Caco-2 (cell line): Measurements from ENCODE around the gene GOLGA8R. TPM values are rescaled to one million over a fixed set of nuclear protein-coding genes. Genes with fewer than 3 reads are reported as not detected.
"Not testable (repeated sequence)": the region's sequence is repeated elsewhere in the genome, so short reads cannot be mapped to it uniquely, and the experiment has no call there.

Experiments
- BruUV-seq: library from RNA; stranded (reverse); fragments of 400-500 nt; replicated peaks from 2 replicates; lab custom pipeline; 2021; lab: Mats Ljungman, UMichigan
- CTCF ChIA-PET: fragments of 300-600 bp; sonication (Branson Sonifier 250); formaldehyde crosslinking; loops from one replicate; lab custom pipeline; 2022; ENCODE audit warnings: antibody characterized with exemption; lab: Charles Lee
- POLR2A ChIA-PET: fragments of 300-600 bp; sonication (Branson Sonifier 250); formaldehyde crosslinking; loops from one replicate; lab custom pipeline; 2022; ENCODE audit warnings: antibody characterized with exemption; lab: Charles Lee
- DNase-seq, 2 experiments: peaks; one replicate each; pipeline versions ENCODE4 v3.0.0 to v3.0.0-alpha.2; 2020 to 2022
- H3K27me3 ChIP-seq: replicated peaks from 2 replicates; pipeline ENCODE4 v1.6.0; 2011; ENCODE audit warnings: low read length; ENCODE audit not compliant: control insufficient read depth, insufficient read depth
- H3K36me3 ChIP-seq: 2 replicates; pipeline ENCODE4 v1.5.1; 2011; ENCODE audit warnings: low read length; ENCODE audit not compliant: control insufficient read depth, insufficient read depth
- H3K4me1 ChIP-seq: fragments of 250-450 bp; sonication (Bioruptor Pico); 2 replicates; pipeline ENCODE4 v1.5.1; 2020; ENCODE audit warnings: mild to moderate bottlenecking
- H3K4me3 ChIP-seq: 2 replicates; pipeline ENCODE4 v1.5.1; 2011; ENCODE audit warnings: low read depth, mild to moderate bottlenecking, control low read depth, low read length
- H3K9me3 ChIP-seq: fragments of 250-450 bp; sonication (Bioruptor Pico); 2 replicates; pipeline ENCODE4 v1.5.1; 2020; ENCODE audit warnings: mild to moderate bottlenecking, moderate library complexity
- H3K27ac Mint-ChIP-seq: one replicate; pipeline ENCODE4 v1.8.0; 2022; ENCODE audit warnings: mixed read lengths; ENCODE audit not compliant: unreplicated experiment
- H3K27me3 Mint-ChIP-seq: one replicate; pipeline ENCODE4 v1.8.0; 2022; ENCODE audit warnings: mixed read lengths; ENCODE audit not compliant: insufficient read depth, unreplicated experiment
- H3K36me3 Mint-ChIP-seq: one replicate; pipeline ENCODE4 v1.8.0; 2022; ENCODE audit warnings: mild to moderate bottlenecking, mixed read lengths; ENCODE audit not compliant: insufficient read depth, unreplicated experiment
- H3K4me1 Mint-ChIP-seq: one replicate; pipeline ENCODE4 v1.8.0; 2022; ENCODE audit warnings: low read depth, mixed read lengths; ENCODE audit not compliant: unreplicated experiment
- H3K4me3 Mint-ChIP-seq: one replicate; pipeline ENCODE4 v1.8.0; 2022; ENCODE audit warnings: mild to moderate bottlenecking, moderate library complexity, mixed read lengths; ENCODE audit not compliant: unreplicated experiment
- H3K9me3 Mint-ChIP-seq: one replicate; pipeline ENCODE4 v1.8.0; 2022; ENCODE audit warnings: mixed read lengths; ENCODE audit not compliant: unreplicated experiment
- intact Hi-C: fragments of 100-400 bp; cut with micrococcal nuclease; formaldehyde crosslinking; loops from one replicate; pipeline ENCODE4 v1.10.0; 2022; ENCODE audit not compliant: unreplicated experiment
- total RNA-seq: library from RNA; stranded (reverse); gene quantifications from 2 replicates; pipeline ENCODE4 v1.2.3, GENCODE V29; 2022

GOLGA8R gene
- total RNA-seq, 1 experiment from 2014 or later: not detected

DNA sequence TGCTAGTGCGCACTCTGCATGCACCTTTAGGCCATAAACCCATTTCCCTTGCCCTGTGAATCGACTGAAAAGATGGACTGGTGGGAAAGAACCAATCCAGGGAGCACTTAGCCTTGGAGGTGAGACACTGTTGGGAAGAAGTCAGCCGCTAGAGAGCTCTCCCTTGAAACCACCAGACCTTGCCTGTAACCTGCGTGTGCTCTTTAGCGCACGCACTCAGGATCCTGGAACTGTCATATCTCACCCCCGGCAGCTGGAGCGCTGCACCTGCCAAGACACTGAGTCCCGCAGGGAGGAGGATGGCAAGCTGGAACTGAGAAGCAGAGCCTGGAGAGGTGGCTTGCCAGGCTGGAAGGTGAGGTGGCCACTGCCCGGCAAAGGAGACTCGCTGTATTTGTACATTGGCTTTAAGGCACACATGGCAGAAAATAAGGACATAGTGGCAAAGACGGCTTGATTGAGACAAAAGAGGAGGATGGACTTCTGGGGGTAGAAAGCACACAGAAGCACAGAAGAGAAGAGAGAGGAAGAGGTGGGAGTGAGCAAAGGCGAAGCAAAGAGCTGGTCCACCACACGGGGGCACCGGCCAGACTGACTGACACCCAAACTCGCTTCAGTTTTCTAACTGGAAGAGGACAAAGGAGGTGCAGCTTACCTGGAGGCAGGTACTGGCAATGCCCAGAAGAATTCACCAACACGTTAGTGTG, 37.5 kb downstream of the GOLGA8R start:
- POLR2A ChIA-PET, intact Hi-C loops, H3K27me3 ChIP-seq, H3K27me3 Mint-ChIP-seq, H3K36me3 Mint-ChIP-seq, H3K27ac Mint-ChIP-seq, H3K36me3 ChIP-seq, DNase-seq, BruUV-seq, H3K4me1 Mint-ChIP-seq, CTCF ChIA-PET, H3K4me1 ChIP-seq, H3K9me3 ChIP-seq, H3K4me3 ChIP-seq, H3K4me3 Mint-ChIP-seq, H3K9me3 Mint-ChIP-seq: not testable (repeated sequence)

- BruUV-seq, H3K4me3 Mint-ChIP-seq, H3K27me3 ChIP-seq, CTCF ChIA-PET, H3K4me3 ChIP-seq, intact Hi-C loops, H3K4me1 Mint-ChIP-seq, H3K9me3 ChIP-seq, H3K4me1 ChIP-seq, H3K36me3 Mint-ChIP-seq, POLR2A ChIA-PET, H3K36me3 ChIP-seq, H3K9me3 Mint-ChIP-seq, DNase-seq, H3K27ac Mint-ChIP-seq, H3K27me3 Mint-ChIP-seq: not testable (repeated sequence)
Measured at GRCh38 chr15:30375872-30376271, 38.2 kb downstream of the GOLGA8R start.

DNA sequence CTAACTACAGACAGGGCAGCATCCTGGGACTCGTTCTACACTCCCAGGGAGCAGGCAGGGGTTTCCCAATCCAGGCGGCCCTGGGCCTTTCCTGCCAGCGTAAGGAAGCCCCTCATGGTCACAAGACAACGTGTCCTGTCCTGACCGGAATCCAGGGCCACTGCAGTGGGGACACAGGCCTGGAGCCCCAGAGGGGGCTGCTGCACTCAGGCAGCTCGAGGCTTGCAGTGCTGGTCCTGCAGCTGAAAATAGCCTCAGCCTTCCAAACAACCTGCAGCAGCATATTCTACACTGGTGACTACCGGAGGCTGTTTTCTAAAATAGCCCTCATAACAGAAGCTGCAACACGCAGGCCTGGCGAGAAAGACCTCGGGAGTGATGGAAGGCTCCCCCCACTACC, 39.2 kb downstream of the GOLGA8R start:
- H3K4me1 Mint-ChIP-seq, CTCF ChIA-PET, BruUV-seq, H3K4me3 ChIP-seq, H3K27me3 ChIP-seq, H3K9me3 ChIP-seq, H3K4me3 Mint-ChIP-seq, POLR2A ChIA-PET, DNase-seq, H3K9me3 Mint-ChIP-seq, H3K27ac Mint-ChIP-seq, H3K36me3 ChIP-seq, intact Hi-C loops, H3K36me3 Mint-ChIP-seq, H3K4me1 ChIP-seq, H3K27me3 Mint-ChIP-seq: not testable (repeated sequence)

DNA sequence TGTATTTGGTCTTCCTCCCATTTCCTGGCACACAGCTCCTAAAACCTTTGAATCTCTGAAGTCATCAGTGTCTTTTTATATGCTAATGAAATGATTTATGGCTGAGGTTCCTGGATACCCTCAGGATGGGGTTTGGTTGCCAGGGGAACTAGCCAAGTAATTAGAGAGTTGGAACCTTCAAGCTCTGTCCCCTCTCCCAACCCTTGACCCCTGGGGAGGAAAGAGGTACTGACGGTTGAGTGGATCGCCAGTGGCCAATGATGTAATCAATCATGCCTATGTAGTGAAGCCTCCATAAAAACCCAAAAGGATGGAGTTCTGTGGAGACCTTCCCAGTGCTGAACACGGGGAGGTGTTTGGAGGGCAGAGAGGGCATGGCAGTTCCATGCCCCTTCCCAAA, 45.8 kb downstream of the GOLGA8R start:
- H3K36me3 Mint-ChIP-seq, H3K4me1 Mint-ChIP-seq, CTCF ChIA-PET, H3K4me3 Mint-ChIP-seq, intact Hi-C loops, H3K27ac Mint-ChIP-seq, BruUV-seq, H3K27me3 Mint-ChIP-seq, H3K36me3 ChIP-seq, POLR2A ChIA-PET, H3K4me1 ChIP-seq, H3K9me3 ChIP-seq, H3K4me3 ChIP-seq, DNase-seq, H3K9me3 Mint-ChIP-seq, H3K27me3 ChIP-seq: not testable (repeated sequence)

- BruUV-seq, CTCF ChIA-PET, intact Hi-C loops, H3K27me3 ChIP-seq, H3K4me3 Mint-ChIP-seq, H3K4me1 Mint-ChIP-seq, H3K4me1 ChIP-seq, H3K36me3 Mint-ChIP-seq, H3K9me3 Mint-ChIP-seq, H3K4me3 ChIP-seq, H3K36me3 ChIP-seq, H3K27ac Mint-ChIP-seq, H3K9me3 ChIP-seq, POLR2A ChIA-PET, DNase-seq, H3K27me3 Mint-ChIP-seq: not testable (repeated sequence)
Measured at GRCh38 chr15:30367246-30367645, 46.8 kb downstream of the GOLGA8R start.

GRCh38 chr15:30361404-30361803, 52.7 kb downstream of the GOLGA8R start:
- CTCF ChIA-PET: not testable (repeated sequence)

DNA sequence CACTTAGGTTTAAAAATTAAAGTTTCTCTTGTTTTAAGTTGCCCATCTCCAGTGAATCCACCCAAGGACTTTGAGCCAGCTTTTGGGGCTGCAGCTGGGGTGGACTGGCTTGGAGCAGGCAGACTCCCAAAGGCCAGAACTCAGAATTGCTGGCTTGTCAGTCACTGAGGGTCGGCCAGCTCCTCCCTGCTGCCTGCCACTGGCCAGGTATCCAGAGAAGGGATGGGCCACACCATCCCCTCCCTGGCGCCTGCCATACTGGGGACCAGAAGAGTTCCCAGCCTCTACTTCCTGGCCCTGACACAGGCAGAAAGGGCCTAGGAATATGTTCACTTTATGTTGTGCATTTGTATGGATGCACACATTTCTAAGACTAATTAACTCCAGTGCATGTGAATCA, 53.1 kb downstream of the GOLGA8R start:
- H3K4me3 ChIP-seq, CTCF ChIA-PET, H3K9me3 Mint-ChIP-seq, H3K36me3 ChIP-seq, POLR2A ChIA-PET, DNase-seq, H3K36me3 Mint-ChIP-seq, H3K27ac Mint-ChIP-seq, BruUV-seq, H3K27me3 Mint-ChIP-seq, H3K4me1 Mint-ChIP-seq, H3K27me3 ChIP-seq, intact Hi-C loops, H3K4me3 Mint-ChIP-seq, H3K9me3 ChIP-seq, H3K4me1 ChIP-seq: not testable (repeated sequence)

More at GRCh38 chr15:30361404-30361803, 52.7 kb downstream of the GOLGA8R start:
- H3K27me3 Mint-ChIP-seq, H3K4me3 Mint-ChIP-seq, H3K4me3 ChIP-seq, DNase-seq, H3K9me3 ChIP-seq, intact Hi-C loops, H3K9me3 Mint-ChIP-seq, BruUV-seq, H3K4me1 ChIP-seq, H3K4me1 Mint-ChIP-seq, H3K36me3 ChIP-seq, POLR2A ChIA-PET, H3K27ac Mint-ChIP-seq, H3K27me3 ChIP-seq, H3K36me3 Mint-ChIP-seq: not testable (repeated sequence)
